ENCODE measurements around the gene DDC.

DDC gene

DNA sequence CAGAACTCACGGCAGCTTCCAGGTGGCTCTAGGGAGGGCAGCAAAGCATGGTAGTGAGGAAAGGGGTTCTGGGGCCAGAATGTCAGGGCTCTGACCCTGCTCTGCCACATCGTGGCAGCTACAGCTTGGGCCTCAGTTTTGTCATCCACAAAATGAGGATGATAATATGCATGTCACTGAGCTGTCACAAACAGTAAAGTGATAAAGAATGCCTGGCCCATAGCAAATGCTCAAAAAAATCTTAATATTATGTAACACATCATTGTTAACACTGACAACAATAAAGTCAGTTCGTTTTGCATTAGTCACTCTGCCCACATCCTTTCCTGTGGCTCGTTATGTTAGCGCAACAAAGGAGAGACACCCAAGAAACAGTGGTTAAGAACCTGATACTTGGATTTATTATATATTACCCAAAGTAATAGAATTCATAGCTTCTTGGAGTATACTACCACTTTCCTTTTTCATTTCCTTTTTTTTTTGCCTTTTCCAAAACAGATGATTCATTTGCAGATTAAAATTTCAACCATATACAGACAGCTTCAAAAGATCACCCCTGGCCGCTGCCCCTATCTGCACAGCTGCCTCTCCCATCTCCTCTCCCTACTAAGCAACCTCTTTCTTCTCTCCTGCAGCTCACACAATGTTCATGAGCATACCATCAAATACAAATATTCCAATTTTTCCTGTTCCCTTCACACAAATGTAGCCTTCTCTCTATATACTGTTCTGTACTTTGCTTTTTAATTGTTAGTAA is 45.5 kb upstream of the DDC start (continued):
- TF ChIP-seq POU6F1 (CRISPR knock-in tag; IDR thresholded peaks at IDR 0.05; ENCODE audit: borderline replicate concordance, low read depth), result no peak
- TF ChIP-seq PPARA (CRISPR knock-in tag; IDR thresholded peaks at IDR 0.05; ENCODE audit: borderline replicate concordance), result no peak
- TF ChIP-seq, protein P1, sequence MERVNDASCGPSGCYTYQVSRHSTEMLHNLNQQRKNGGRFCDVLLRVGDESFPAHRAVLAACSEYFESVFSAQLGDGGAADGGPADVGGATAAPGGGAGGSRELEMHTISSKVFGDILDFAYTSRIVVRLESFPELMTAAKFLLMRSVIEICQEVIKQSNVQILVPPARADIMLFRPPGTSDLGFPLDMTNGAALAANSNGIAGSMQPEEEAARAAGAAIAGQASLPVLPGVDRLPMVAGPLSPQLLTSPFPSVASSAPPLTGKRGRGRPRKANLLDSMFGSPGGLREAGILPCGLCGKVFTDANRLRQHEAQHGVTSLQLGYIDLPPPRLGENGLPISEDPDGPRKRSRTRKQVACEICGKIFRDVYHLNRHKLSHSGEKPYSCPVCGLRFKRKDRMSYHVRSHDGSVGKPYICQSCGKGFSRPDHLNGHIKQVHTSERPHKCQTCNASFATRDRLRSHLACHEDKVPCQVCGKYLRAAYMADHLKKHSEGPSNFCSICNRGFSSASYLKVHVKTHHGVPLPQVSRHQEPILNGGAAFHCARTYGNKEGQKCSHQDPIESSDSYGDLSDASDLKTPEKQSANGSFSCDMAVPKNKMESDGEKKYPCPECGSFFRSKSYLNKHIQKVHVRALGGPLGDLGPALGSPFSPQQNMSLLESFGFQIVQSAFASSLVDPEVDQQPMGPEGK (CRISPR knock-in tag; IDR thresholded peaks at IDR 0.05; ENCODE audit: borderline replicate concordance), result no peak
- no peak for TF ChIP-seq CSDC2 (CRISPR knock-in tag; IDR thresholded peaks at IDR 0.05)
- no peak for TF ChIP-seq ZFP30 (CRISPR knock-in tag; IDR thresholded peaks at IDR 0.05)
- TF ChIP-seq ZFP3 (CRISPR knock-in tag; IDR thresholded peaks at IDR 0.05), result no peak
- TF ChIP-seq ARNTL (CRISPR knock-in tag; IDR thresholded peaks at IDR 0.05; ENCODE audit: borderline replicate concordance, low read depth), result no peak

- no peak for ATAC-seq
- TF ChIP-seq, protein P1 (CRISPR knock-in tag; IDR thresholded peaks at IDR 0.05; ENCODE audit: borderline replicate concordance), result no peak
- TF ChIP-seq TOX (CRISPR knock-in tag; IDR thresholded peaks at IDR 0.05; ENCODE audit: borderline replicate concordance), result no peak
Observed at GRCh38 chr7:50608196-50608906, 43.1 kb upstream of the DDC start.

DNA sequence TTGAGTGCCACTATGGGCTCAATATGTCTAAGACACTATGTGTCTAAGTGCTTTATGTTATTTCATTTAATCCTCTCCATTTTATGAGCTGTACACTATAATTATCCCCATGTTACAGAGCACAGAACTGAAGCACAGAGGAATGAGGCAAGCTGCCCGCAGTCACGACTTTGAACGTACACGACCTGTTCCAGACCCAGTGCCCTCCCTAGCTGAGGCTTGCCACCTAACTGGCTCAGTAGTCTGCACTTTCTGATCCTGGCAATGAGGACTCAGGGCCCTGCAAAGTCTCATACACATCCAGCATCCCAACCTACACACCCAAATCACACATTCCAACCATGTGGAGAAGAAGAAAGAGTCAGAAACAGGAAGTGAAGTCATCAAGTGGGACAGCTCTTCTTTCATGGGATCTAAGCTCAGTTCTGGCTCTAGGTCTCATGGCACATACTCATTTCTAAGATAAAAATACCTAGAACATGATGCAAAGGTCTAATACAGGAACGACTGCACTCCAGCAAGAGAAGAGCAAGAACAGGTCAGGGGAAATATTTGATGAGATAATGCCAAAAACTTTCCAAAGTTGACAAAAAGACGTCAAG is 42.4 kb upstream of the DDC start:
- TF ChIP-seq ZFP3 (CRISPR knock-in tag; IDR thresholded peaks at IDR 0.05) (no peak), PPARA (CRISPR knock-in tag; IDR thresholded peaks at IDR 0.05; ENCODE audit: borderline replicate concordance) (no peak), SNAI2 (CRISPR knock-in tag; IDR thresholded peaks at IDR 0.05) (no peak), ISL1 (CRISPR knock-in tag; IDR thresholded peaks at IDR 0.05) (no peak), GLIS3 (CRISPR knock-in tag; IDR thresholded peaks at IDR 0.05) (no peak), BACH2 (CRISPR knock-in tag; IDR thresholded peaks at IDR 0.05; ENCODE audit: borderline replicate concordance) (no peak), TCF4 (CRISPR knock-in tag; IDR thresholded peaks at IDR 0.05; ENCODE audit: borderline replicate concordance) (no peak), TOX (CRISPR knock-in tag; IDR thresholded peaks at IDR 0.05; ENCODE audit: borderline replicate concordance) (no peak)
- TF ChIP-seq, protein P2, sequence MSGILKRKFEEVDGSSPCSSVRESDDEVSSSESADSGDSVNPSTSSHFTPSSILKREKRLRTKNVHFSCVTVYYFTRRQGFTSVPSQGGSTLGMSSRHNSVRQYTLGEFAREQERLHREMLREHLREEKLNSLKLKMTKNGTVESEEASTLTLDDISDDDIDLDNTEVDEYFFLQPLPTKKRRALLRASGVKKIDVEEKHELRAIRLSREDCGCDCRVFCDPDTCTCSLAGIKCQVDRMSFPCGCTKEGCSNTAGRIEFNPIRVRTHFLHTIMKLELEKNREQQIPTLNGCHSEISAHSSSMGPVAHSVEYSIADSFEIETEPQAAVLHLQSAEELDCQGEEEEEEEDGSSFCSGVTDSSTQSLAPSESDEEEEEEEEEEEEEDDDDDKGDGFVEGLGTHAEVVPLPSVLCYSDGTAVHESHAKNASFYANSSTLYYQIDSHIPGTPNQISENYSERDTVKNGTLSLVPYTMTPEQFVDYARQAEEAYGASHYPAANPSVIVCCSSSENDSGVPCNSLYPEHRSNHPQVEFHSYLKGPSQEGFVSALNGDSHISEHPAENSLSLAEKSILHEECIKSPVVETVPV (CRISPR knock-in tag; IDR thresholded peaks at IDR 0.05), result no peak
- TF ChIP-seq, protein P3, sequence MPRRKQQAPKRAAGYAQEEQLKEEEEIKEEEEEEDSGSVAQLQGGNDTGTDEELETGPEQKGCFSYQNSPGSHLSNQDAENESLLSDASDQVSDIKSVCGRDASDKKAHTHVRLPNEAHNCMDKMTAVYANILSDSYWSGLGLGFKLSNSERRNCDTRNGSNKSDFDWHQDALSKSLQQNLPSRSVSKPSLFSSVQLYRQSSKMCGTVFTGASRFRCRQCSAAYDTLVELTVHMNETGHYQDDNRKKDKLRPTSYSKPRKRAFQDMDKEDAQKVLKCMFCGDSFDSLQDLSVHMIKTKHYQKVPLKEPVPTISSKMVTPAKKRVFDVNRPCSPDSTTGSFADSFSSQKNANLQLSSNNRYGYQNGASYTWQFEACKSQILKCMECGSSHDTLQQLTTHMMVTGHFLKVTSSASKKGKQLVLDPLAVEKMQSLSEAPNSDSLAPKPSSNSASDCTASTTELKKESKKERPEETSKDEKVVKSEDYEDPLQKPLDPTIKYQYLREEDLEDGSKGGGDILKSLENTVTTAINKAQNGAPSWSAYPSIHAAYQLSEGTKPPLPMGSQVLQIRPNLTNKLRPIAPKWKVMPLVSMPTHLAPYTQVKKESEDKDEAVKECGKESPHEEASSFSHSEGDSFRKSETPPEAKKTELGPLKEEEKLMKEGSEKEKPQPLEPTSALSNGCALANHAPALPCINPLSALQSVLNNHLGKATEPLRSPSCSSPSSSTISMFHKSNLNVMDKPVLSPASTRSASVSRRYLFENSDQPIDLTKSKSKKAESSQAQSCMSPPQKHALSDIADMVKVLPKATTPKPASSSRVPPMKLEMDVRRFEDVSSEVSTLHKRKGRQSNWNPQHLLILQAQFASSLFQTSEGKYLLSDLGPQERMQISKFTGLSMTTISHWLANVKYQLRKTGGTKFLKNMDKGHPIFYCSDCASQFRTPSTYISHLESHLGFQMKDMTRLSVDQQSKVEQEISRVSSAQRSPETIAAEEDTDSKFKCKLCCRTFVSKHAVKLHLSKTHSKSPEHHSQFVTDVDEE (CRISPR knock-in tag; IDR thresholded peaks at IDR 0.05), result no peak
- no peak for ATAC-seq
